SJSA1 (cell line): Measurements from ENCODE around the gene KCNQ5. TPM values are rescaled to one million over a fixed set of nuclear protein-coding genes. Genes with fewer than 3 reads are reported as not detected.
"Not testable (repeated sequence)": the region's sequence is repeated elsewhere in the genome, so short reads cannot be mapped to it uniquely, and the experiment has no call there.

Source experiments
- DNase-seq, 2 experiments: peaks; one replicate each; pipeline ENCODE4 v3.0.0-alpha.2; 2015 to 2020; ENCODE audit warnings: low spot score in 2 of 2, low read depth in 1 of 2
- H3K27ac ChIP-seq: fragments of 250-450 bp; sonication (Bioruptor Pico); 2 replicates; pipeline ENCODE4 v1.5.1; 2020; ENCODE audit warnings: mild to moderate bottlenecking, moderate library complexity
- H3K27me3 ChIP-seq: fragments of 250-450 bp; sonication (Bioruptor Pico); replicated peaks from 2 replicates; pipeline ENCODE4 v1.5.1; 2020; ENCODE audit warnings: mild to moderate bottlenecking, moderate library complexity
- H3K36me3 ChIP-seq: fragments of 250-450 bp; sonication (Bioruptor Pico); 2 replicates; pipeline ENCODE4 v1.5.1; 2020; ENCODE audit warnings: mild to moderate bottlenecking
- H3K4me1 ChIP-seq: fragments of 250-450 bp; sonication (Bioruptor Pico); replicated peaks from 2 replicates; pipeline ENCODE4 v1.6.1; 2021; ENCODE audit warnings: mild to moderate bottlenecking
- H3K4me3 ChIP-seq: fragments of 250-450 bp; sonication (Bioruptor Pico); 2 replicates; pipeline ENCODE4 v1.5.1; 2020; ENCODE audit warnings: mild to moderate bottlenecking
- H3K9me3 ChIP-seq: fragments of 250-450 bp; sonication (Bioruptor Pico); replicated peaks from 2 replicates; pipeline ENCODE4 v1.5.1; 2020; ENCODE audit warnings: mild to moderate bottlenecking
- total RNA-seq: library from RNA; depleted of rRNA; stranded (reverse); fragments of >200 nt; shearing (Covaris generic); gene quantifications from 2 replicates; pipeline ENCODE4 v1.2.3, GENCODE V29; 2014

The KCNQ5 gene
- total RNA-seq, 1 experiment from 2014 or later: 0.97 TPM

DNA sequence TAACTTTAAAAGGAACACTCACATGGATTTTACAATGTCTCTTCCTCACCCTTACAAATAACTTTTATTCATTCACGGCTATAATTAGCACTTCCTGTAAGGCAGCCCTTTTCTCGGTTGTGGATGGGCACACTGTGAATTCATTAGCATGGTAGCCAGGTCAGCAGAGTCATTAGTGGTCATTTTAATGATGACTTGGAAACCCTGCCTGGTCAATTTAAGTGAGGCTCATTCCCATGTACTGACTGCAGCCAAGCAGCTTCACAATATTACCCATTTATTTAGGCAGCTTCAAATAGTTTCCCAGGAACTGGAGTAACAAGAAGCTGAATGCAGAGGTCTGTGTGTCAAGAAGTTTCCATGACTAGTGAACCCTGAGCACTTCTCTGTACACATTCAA lies 354.6 kb downstream of the KCNQ5 start:
- no peak for DNase-seq
- no peaks in the 10 kb centered on the region for H3K4me1 ChIP-seq
- H3K9me3 ChIP-seq: no peaks in the 10 kb centered on the region
- H3K4me3 ChIP-seq: no peak overlapping the region
- no peaks in the 10 kb centered on the region for H3K27me3 ChIP-seq
- H3K36me3 ChIP-seq: no peaks in the 10 kb centered on the region
- H3K27ac ChIP-seq: no peak overlapping the region

GRCh38 chr6:72977114-72977513 lies 355.2 kb downstream of the KCNQ5 start:
- no peaks in the 10 kb centered on the region for H3K4me1 ChIP-seq
- no peak overlapping the region for H3K27ac ChIP-seq
- H3K4me3 ChIP-seq: no peak overlapping the region
- H3K36me3 ChIP-seq: no peaks in the 10 kb centered on the region
- H3K27me3 ChIP-seq: no peaks in the 10 kb centered on the region
- DNase-seq: no peak
- H3K9me3 ChIP-seq: no peaks in the 10 kb centered on the region

- not testable (repeated sequence) for H3K27ac ChIP-seq, H3K4me3 ChIP-seq, H3K27me3 ChIP-seq, DNase-seq, H3K4me1 ChIP-seq, H3K9me3 ChIP-seq, H3K36me3 ChIP-seq
Observed at GRCh38 chr6:72978808-72979207, 356.9 kb downstream of the KCNQ5 start.

- DNase-seq, H3K36me3 ChIP-seq, H3K4me3 ChIP-seq, H3K27me3 ChIP-seq, H3K4me1 ChIP-seq, H3K9me3 ChIP-seq, H3K27ac ChIP-seq: not testable (repeated sequence)
Observed at GRCh38 chr6:72984189-72984831, 362.4 kb downstream of the KCNQ5 start.

DNA sequence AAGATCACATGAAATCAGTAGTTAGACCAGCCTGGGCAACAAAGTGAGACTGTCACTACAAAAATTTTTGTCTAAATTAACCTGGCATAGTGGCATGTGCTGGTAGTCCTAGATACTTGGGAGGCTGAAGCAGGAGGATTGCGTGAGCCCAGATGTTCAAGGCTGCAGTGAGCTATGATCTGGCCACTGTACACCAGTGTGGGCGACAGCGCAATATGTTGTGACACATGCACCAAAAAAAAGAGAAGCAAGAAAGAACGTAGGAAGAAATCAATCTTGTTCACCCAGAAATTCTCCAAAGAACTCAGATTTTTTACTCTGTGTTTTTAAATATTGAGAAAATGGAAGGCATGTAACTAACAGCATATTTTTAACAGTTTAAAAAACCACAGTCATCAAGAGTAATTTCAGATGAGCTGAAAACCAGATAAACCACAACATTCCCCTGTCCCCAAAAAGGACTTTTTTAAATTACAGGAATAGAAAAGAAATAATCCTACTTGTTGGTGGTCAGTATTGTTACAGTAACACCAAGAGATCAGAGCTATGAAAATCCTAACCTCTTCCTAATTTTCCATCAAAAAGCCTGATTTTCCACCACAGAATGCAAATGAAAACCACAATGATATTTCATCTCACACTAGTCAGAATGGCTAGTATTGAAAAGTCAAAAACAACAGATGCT lies 363.3 kb downstream of the KCNQ5 start:
- Histone ChIP-seq H3K27ac (no peak overlapping the region), H3K4me1 (no peaks in the 10 kb centered on the region), H3K9me3 (no peaks in the 10 kb centered on the region), H3K36me3 (no peaks in the 10 kb centered on the region), H3K27me3 (no peaks in the 10 kb centered on the region), H3K4me3 (no peak overlapping the region)
- DNase-seq: no peak

- H3K27ac ChIP-seq: no peak overlapping the region
- no peaks in the 10 kb centered on the region for H3K27me3 ChIP-seq
- no peaks in the 10 kb centered on the region for H3K4me1 ChIP-seq
- H3K36me3 ChIP-seq: no peaks in the 10 kb centered on the region
- no peaks in the 10 kb centered on the region for H3K9me3 ChIP-seq
- H3K4me3 ChIP-seq: no peak overlapping the region
- no peak for DNase-seq
Observed at GRCh38 chr6:72987301-72987700, 365.4 kb downstream of the KCNQ5 start.

- no peak overlapping the region for H3K27ac ChIP-seq
- no peak overlapping the region for H3K4me3 ChIP-seq
- no peak for DNase-seq
Observed at GRCh38 chr6:72999995-73000394, 378.1 kb downstream of the KCNQ5 start.

DNA sequence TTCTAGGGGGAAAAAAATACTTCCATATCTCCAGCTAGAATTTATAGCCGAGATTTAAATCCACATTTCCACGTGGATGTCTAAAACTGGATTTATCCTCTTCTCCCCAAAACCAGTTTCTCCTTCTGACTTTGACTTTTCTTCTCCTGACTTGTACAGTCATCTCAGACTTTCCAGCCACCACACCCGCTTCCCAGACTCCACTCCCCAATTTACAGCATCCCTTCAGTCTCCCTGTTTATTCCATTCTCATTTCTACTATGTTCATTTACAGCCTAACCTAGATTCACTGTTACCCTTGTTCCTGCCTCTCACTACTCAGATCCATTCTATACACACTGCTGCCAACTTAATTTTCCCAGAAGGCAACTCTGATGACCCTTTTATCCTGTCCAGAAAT lies 378.6 kb downstream of the KCNQ5 start:
- no peak for DNase-seq
- Histone ChIP-seq H3K9me3 (no peaks in the 10 kb centered on the region), H3K36me3 (no peaks in the 10 kb centered on the region), H3K4me3 (no peak overlapping the region), H3K27ac (no peak overlapping the region), H3K27me3 (no peaks in the 10 kb centered on the region), H3K4me1 (no peaks in the 10 kb centered on the region)

More at GRCh38 chr6:72999995-73000394, 378.1 kb downstream of the KCNQ5 start:
- no peaks in the 10 kb centered on the region for H3K36me3 ChIP-seq
- H3K27me3 ChIP-seq: no peaks in the 10 kb centered on the region
- no peaks in the 10 kb centered on the region for H3K4me1 ChIP-seq
- H3K9me3 ChIP-seq: no peaks in the 10 kb centered on the region

DNA sequence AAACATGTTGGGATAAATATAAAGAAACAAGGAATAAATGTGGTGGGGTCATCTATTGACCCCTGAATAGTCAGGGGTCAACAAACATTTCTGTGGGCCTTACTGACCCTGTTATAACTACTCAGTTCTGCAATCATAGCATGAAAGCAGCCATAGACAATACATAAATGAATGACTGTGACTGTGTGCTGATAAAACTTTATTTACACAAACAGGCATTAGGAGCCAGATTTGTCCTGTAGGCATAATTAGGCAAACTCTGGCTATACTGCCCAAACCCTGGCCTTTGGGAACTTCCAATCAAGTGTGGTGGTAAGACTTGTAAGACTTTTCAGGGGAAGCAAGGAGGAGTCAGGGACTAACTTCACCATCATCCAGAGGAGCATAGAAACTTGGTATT lies 380.7 kb downstream of the KCNQ5 start:
- Histone ChIP-seq H3K4me1 (no peaks in the 10 kb centered on the region), H3K36me3 (no peaks in the 10 kb centered on the region), H3K4me3 (no peak overlapping the region), H3K27me3 (no peaks in the 10 kb centered on the region), H3K27ac (no peak overlapping the region), H3K9me3 (no peaks in the 10 kb centered on the region)
- no peak for DNase-seq

- Histone ChIP-seq H3K4me1 (no peaks in the 10 kb centered on the region), H3K4me3 (no peak overlapping the region)
Observed at GRCh38 chr6:73003302-73003701, 381.4 kb downstream of the KCNQ5 start.

GRCh38 chr6:73004231-73004630 lies 382.4 kb downstream of the KCNQ5 start:
- no peaks in the 10 kb centered on the region for H3K4me1 ChIP-seq
- no peak for DNase-seq
- H3K4me3 ChIP-seq: no peak overlapping the region
- no peaks in the 10 kb centered on the region for H3K27me3 ChIP-seq
- H3K36me3 ChIP-seq: no peaks in the 10 kb centered on the region
- H3K27ac ChIP-seq: no peak overlapping the region
- H3K9me3 ChIP-seq: no peaks in the 10 kb centered on the region

More at GRCh38 chr6:73003302-73003701, 381.4 kb downstream of the KCNQ5 start:
- no peaks in the 10 kb centered on the region for H3K36me3 ChIP-seq
- no peaks in the 10 kb centered on the region for H3K27me3 ChIP-seq
- DNase-seq: no peak
- no peak overlapping the region for H3K27ac ChIP-seq
- no peaks in the 10 kb centered on the region for H3K9me3 ChIP-seq

- Histone ChIP-seq H3K4me1 (no peaks in the 10 kb centered on the region), H3K9me3 (no peaks in the 10 kb centered on the region), H3K27me3 (no peaks in the 10 kb centered on the region), H3K27ac (no peak overlapping the region), H3K36me3 (no peaks in the 10 kb centered on the region), H3K4me3 (no peak overlapping the region)
- DNase-seq: no peak
Observed at GRCh38 chr6:73004861-73005260, 383.0 kb downstream of the KCNQ5 start.

DNA sequence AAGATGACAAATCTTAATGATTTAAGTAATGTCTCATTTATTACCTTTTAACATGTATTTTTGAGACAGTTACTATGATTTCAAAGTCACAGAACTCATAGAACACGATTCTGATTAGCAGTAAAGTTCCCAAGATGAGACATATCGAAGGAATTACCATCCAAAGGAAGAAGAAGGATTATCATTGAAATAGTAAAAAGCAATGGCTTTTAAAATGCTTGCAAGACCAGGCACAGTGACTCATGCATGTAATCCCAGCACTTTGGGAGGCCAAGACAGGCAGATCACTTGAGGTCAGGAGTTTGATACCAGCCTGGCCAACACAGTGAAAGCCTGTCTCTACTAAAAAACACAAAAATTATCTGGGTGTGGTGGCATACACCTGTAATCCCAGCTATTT lies 384.3 kb downstream of the KCNQ5 start:
- no peaks in the 10 kb centered on the region for H3K4me1 ChIP-seq
- H3K27me3 ChIP-seq: 0 out of 2 replicates have a peak, but pooled peaks cover 2% of the 10 kb centered on the region
- H3K27ac ChIP-seq: no peak overlapping the region
- no peaks in the 10 kb centered on the region for H3K36me3 ChIP-seq
- H3K9me3 ChIP-seq: no peaks in the 10 kb centered on the region
- DNase-seq: no peak
- no peak overlapping the region for H3K4me3 ChIP-seq

- no peak for DNase-seq
- H3K4me1 ChIP-seq: no peaks in the 10 kb centered on the region
- H3K4me3 ChIP-seq: no peak overlapping the region
- no peaks in the 10 kb centered on the region for H3K9me3 ChIP-seq
- no peak overlapping the region for H3K27ac ChIP-seq
- 0 out of 2 replicates have a peak, but pooled peaks cover 4% of the 10 kb centered on the region for H3K27me3 ChIP-seq
- no peaks in the 10 kb centered on the region for H3K36me3 ChIP-seq
Observed at GRCh38 chr6:73011945-73012344, 390.1 kb downstream of the KCNQ5 start.
